GM11168 (cell line): ENCODE data around the gene SLC25A19.

Experiments used
- in situ Hi-C: fragments of 300-500 bp; cut with MboI; formaldehyde crosslinking; loops from one replicate; pipeline ENCODE4 v1.12.0; 2022; ENCODE audit warnings: low sequenced_read_pairs; ENCODE audit not compliant: unreplicated experiment

The SLC25A19 gene

GRCh38 chr17:75244133-75244866 is 44.9 kb downstream of the SLC25A19 start:
- in situ Hi-C loops, result no loop called here

DNA sequence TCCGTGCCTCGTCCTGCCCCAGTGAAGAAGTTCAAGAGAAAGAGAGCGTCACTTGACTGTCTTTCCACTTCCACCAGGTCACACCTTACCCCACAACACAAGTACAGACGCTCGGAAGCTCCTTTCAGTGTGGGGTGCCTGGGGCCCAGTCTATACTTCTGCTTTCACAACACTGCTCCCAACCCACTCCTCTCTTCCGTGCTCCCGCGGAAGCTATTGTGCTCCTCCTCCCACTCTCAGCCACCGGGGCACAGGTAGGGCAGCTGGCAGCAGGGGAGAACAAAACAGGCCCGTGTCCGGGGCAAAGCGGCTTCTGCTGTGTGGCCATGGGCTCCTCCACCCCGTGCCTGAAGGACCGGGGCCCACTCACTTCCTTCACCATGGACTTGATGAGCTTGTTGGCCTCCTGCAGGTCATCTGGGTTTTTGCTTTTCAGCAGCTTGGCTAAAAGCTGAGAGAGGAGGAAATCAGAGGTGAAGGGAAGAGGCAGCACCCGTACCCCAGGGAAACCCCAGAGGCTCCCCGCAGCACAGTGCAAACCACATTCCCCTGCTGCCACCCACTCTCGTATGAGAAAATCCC is 46.7 kb downstream of the SLC25A19 start:
- in situ Hi-C loops, result no loop called here

DNA sequence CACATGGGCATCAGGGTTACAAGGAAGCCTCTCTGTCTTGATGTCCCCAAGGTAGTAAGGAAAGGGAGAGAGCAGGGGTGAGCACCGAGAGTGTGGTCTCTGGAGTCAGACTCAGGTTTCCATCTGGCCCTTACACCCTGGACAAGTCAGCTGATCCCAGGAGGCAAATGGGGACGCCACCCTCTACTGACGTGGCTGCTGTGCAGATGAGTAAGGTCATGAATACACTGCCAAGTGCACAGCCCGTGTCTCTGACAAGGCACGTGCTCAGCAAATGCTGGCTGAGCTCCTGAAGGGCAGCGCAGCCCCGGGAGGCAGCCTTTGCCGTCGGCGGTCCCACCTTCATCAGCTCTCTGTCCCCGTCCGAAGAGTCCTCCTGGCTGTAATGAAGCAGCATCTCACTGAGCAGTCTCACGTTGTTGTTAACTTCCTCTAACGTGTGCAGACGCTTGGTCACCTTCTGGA is 47.2 kb downstream of the SLC25A19 start:
- in situ Hi-C loops, result no loop called here

DNA sequence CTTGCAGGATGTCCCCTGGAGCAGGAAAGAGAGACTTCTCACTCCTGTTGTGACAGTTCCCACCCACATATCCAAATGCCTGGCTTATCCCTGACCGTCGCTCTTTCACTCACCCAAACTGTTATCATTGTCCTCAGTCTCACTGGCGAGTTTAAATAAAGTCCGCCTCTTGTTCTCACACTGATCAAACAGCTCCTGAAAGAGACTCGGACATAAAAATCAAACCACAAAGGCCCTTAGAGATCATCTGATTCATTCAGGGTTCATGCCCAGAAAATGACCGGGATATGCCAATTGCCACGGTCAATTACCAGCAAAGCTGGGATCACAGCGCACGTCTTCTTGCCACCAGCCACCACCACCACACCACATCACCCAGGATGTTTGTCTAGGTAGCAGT is 47.7 kb downstream of the SLC25A19 start:
- in situ Hi-C loops, result no loop called here

GRCh38 chr17:75241143-75241430 is 48.1 kb downstream of the SLC25A19 start:
- in situ Hi-C loops, result no loop called here

GRCh38 chr17:75240394-75241142 is 48.7 kb downstream of the SLC25A19 start:
- in situ Hi-C loops, result no loop called here

GRCh38 chr17:75239778-75240393 is 49.3 kb downstream of the SLC25A19 start:
- in situ Hi-C loops, result no loop called here

DNA sequence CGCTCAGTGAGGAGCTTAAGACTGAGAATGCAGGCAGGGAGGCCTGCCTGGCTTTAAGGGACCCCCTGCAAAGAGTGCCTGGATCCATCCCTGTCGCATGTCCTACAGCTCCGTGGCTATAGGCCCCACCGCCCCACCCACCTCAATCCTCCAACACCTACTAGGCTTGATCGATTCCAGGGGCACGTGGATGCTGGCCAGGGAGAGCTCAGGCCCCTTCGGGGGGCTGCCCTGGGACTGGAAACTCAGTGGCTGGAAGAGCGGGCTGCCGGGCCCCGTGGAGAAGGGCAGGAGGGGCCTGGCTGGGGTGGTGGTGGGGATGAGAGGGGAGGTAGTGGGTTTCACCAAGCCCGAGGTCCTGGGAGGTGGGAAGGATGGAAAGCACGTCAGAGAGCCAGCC is 50.0 kb downstream of the SLC25A19 start:
- in situ Hi-C loops, result no loop called here

- in situ Hi-C loops, result no loop called here
These were observed 50.5 kb downstream of the SLC25A19 start for GRCh38 chr17:75238684-75239191.

DNA sequence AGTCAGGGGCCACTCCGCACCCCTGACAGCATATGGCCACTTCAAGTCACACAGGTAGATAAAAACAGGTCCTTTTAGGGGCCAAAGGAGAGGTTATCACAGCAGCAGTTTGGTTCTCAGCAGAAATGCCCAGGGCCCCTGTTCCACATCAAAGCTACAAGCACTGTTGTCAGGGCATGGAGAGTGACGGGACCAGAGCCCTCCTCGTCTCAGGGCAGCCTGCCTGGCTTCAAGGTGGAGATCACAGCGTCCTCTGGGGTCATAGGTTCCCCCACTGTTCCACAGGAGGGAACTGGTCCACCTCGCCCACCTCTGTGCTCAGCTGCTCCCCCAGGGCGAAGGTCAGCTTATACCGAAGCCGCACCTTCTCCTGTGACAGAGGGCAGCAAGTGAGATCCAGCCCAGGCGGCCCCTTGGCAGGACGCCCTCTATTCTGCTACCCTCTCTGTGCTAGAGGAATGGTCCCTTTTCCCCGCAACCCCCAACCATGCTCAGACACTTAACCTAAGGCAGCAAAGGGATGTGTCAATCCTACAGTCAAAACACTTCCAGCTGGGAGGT is 51.1 kb downstream of the SLC25A19 start:
- in situ Hi-C loops, result no loop called here

- in situ Hi-C loops, result no loop called here
These were observed 51.9 kb downstream of the SLC25A19 start for GRCh38 chr17:75237100-75238014.

DNA sequence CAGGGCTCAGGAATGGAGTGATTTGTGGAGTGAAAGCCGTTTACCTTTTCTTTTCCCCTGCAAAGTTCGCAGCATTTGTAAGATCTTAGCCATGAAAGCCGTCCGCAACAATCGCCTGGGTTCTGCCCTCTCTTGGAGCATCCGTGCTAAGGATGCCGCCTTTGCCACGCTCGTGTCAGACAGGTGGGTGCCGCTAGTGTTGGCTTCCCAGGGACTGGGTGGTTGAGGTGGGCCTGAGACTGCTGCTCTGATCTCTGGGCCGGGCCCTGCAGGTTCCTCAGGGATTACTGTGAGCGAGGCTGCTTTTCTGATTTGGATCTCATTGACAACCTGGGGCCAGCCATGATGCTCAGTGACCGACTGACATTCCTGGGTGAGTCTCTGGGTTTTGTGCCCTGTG is 56.4 kb downstream of the SLC25A19 start:
- in situ Hi-C loops, result no loop called here

DNA sequence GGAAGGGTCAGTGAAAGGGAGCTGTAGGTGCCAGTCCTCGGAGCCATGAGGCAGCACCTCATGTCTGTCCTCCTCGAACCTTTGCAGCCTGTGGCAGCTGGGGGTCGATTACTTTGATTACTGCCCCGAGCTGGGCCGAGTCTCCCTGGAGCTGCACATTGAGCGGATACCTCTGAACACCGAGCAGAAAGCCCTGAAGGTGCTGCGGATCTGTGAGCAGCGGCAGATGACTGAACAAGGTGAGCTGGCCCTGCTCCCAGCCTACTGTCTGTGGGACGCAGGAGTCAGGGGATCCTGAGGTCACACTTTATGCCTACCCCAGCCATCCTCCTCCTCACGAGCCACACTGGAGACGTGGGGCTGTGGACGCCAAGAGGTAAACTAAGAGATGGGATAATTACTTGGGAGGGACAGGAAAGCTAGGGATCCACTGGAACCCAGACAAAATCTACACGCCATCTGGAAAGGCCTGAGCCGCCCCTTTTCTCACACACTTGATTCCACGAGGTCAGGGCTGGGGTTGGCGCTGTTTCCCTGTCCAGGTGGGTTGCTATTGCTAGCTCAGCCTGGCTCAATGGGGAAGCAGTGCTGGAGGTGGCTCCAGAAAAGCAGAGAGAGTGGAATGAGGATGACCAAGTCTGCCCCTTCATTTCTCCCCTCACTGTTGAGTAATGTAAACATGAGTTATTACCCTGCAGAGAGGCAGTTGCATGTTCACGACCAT is 57.3 kb downstream of the SLC25A19 start:
- in situ Hi-C loops, result no loop called here

- in situ Hi-C loops, result no loop called here
These were observed 58.2 kb downstream of the SLC25A19 start for GRCh38 chr17:75231071-75231470.

GRCh38 chr17:75228847-75229246 is 60.4 kb downstream of the SLC25A19 start:
- in situ Hi-C loops, result no loop called here

- in situ Hi-C loops, result no loop called here
These were observed 60.9 kb downstream of the SLC25A19 start for GRCh38 chr17:75228305-75228704.

GRCh38 chr17:75227729-75228128 is 61.5 kb downstream of the SLC25A19 start:
- in situ Hi-C loops, result no loop called here

DNA sequence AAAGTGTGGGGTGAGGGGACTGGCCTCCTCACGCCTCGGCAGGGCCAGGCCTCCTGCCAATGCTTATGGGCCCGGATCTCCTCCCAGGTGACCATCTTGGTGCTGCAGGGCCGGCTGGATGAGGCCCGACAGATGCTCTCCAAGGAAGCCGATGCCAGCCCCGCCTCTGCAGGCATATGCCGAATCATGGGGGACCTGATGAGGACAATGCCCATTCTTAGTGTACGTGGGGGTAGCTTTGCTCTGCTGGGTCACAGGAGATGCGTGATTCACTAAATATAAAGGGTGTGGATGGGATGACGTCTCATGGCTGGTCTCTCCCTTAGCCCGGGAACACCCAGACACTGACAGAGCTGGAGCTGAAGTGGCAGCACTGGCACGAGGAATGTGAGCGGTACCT is 64.2 kb downstream of the SLC25A19 start:
- in situ Hi-C loops, result no loop called here
